ENCODE measurements around the gene OR11A1. TPM values are rescaled to one million over a fixed set of nuclear protein-coding genes. Genes with fewer than 3 reads are reported as not detected.

Gene OR11A1
- total RNA-seq, 2 experiments from 2014 or later, result not detected

DNA sequence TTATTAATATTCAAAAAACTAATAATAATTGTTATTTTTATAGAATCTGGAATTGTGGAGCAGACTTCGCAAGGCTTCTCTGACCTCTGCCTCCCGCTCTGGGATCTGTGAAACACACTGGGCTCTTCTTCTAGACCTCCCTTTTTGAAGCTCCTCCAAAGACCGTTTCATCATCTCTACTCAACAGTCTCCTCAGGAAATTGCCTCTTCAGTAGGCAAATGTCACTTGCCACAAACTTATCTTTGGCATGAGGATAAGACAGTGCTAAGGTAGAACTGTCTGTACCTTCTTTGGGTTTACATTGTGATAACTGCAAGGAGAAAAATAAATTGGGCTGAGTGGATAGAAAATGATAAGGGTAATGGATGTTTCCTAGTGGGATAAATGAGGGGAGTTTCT is 33.2 kb upstream of the OR11A1 start:
- DNase-seq (no peak), ATAC-seq (ENCODE audit: poor library complexity) (no peak)
- Mint-ChIP-seq H3K36me3 (ENCODE audit: low read depth) (no peaks in the 10 kb centered on the region), H3K4me3 (no peak overlapping the region), H3K4me1 (ENCODE audit: low read depth) (no peaks in the 10 kb centered on the region), H3K27ac (no peak overlapping the region), H3K9me3 (no peaks in the 10 kb centered on the region), H3K27me3 (peaks cover 40% of the 10 kb centered on the region)
- TF ChIP-seq, protein P1, sequence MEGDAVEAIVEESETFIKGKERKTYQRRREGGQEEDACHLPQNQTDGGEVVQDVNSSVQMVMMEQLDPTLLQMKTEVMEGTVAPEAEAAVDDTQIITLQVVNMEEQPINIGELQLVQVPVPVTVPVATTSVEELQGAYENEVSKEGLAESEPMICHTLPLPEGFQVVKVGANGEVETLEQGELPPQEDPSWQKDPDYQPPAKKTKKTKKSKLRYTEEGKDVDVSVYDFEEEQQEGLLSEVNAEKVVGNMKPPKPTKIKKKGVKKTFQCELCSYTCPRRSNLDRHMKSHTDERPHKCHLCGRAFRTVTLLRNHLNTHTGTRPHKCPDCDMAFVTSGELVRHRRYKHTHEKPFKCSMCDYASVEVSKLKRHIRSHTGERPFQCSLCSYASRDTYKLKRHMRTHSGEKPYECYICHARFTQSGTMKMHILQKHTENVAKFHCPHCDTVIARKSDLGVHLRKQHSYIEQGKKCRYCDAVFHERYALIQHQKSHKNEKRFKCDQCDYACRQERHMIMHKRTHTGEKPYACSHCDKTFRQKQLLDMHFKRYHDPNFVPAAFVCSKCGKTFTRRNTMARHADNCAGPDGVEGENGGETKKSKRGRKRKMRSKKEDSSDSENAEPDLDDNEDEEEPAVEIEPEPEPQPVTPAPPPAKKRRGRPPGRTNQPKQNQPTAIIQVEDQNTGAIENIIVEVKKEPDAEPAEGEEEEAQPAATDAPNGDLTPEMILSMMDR (IDR thresholded peaks at IDR 0.05), result no peak
- Histone ChIP-seq H3K4me1 (ENCODE audit: insufficient read depth, low read length) (no peaks in the 10 kb centered on the region), H3K36me3 (ENCODE audit: insufficient read depth, low read length) (no peaks in the 10 kb centered on the region), H3K27ac (ENCODE audit: low read depth in 1 of 2, low read length in 2 of 2) (no peak overlapping the region), H3K9me3 (ENCODE audit: control insufficient read depth in 1 of 2, insufficient read depth in 1 of 2, low read length in 2 of 2) (no peaks in the 10 kb centered on the region), H3K4me3 (ENCODE audit: low read length) (no peak overlapping the region), H3K27me3 (ENCODE audit: control insufficient read depth in 1 of 2, insufficient read depth in 2 of 2, low read length in 2 of 2) (peaks cover 10% of the 10 kb centered on the region in 2 experiments)
- ChIA-PET CTCF (no interaction called here), POLR2A (no interaction called here)
- intact Hi-C loops (cut with DNase I, micrococcal nuclease), result no loop called here

DNA sequence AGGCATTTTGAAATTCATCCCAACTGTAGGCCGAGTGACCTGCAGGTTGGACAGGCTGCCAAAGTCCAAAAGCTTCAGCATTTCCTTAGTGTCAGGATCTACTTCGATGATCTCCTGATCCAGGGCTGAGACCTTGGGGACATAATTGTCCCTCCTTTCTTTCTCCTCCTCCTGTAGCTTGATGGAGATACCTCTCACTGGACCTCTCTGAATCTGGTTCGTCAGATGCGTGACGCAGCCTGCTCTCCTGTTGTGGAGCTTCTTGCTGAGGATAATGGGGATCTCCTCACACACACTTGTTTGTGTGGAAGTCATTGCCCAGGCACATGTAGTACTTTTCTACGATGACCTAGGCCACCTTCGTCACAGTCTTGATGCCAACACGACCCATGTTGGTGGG is 32.4 kb upstream of the OR11A1 start:
- Mint-ChIP-seq H3K4me1 (ENCODE audit: low read depth) (no peaks in the 10 kb centered on the region), H3K27ac (no peak overlapping the region), H3K9me3 (no peaks in the 10 kb centered on the region), H3K36me3 (ENCODE audit: low read depth) (no peaks in the 10 kb centered on the region), H3K27me3 (peaks cover 45% of the 10 kb centered on the region), H3K4me3 (no peak overlapping the region)
- H3K9me3 ChIP-seq (ENCODE audit: control insufficient read depth in 1 of 2, insufficient read depth in 1 of 2, low read length in 2 of 2), result no peaks in the 10 kb centered on the region
- intact Hi-C loops (cut with DNase I, micrococcal nuclease), result no loop called here
- TF ChIP-seq, protein P1 (IDR thresholded peaks at IDR 0.05), result no peak
- ATAC-seq (ENCODE audit: poor library complexity) (no peak), DNase-seq (no peak)
- H3K36me3 ChIP-seq (ENCODE audit: insufficient read depth, low read length), result no peaks in the 10 kb centered on the region
- CTCF ChIA-PET, result interaction anchor here (0.7 kb wide), 1 partner anchor 10 kb away, joined by 3 read pairs; no protein-coding TSS in a partner anchor
- H3K4me1 ChIP-seq (ENCODE audit: insufficient read depth, low read length), result no peaks in the 10 kb centered on the region
- peaks cover 10 to 12% of the 10 kb centered on the region in 2 experiments for H3K27me3 ChIP-seq (ENCODE audit: control insufficient read depth in 1 of 2, insufficient read depth in 2 of 2, low read length in 2 of 2)
- no peak overlapping the region for H3K4me3 ChIP-seq (ENCODE audit: low read length)
- POLR2A ChIA-PET, result no interaction called here
- H3K27ac ChIP-seq (ENCODE audit: low read depth in 1 of 2, low read length in 2 of 2), result no peak overlapping the region

DNA sequence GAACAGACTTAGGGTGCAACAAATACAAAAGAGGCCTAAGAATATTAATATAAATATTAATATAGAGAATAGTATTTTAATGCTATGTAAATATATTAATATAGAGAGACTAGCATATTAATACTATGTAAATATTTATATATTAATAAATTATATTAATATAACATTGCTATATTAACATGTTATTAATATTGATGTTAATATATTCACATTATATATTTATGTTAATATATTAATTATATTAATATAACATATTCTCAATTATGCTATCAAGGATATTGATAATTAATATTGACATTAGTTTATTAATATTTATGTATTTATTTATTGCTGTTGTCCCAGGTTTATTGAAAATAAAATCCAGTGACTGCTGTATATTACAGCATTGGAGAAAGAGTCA is 32.0 kb upstream of the OR11A1 start:
- ATAC-seq (ENCODE audit: poor library complexity), result no peak
- DNase-seq, result no peak
- Histone ChIP-seq H3K4me3 (ENCODE audit: low read length) (no peak overlapping the region), H3K9me3 (ENCODE audit: control insufficient read depth in 1 of 2, insufficient read depth in 1 of 2, low read length in 2 of 2) (no peaks in the 10 kb centered on the region), H3K4me1 (ENCODE audit: insufficient read depth, low read length) (no peaks in the 10 kb centered on the region), H3K27ac (ENCODE audit: low read depth in 1 of 2, low read length in 2 of 2) (no peak overlapping the region), H3K36me3 (ENCODE audit: insufficient read depth, low read length) (no peaks in the 10 kb centered on the region), H3K27me3 (ENCODE audit: control insufficient read depth in 1 of 2, insufficient read depth in 2 of 2, low read length in 2 of 2) (peaks cover 10 to 13% of the 10 kb centered on the region in 2 experiments)
- Mint-ChIP-seq H3K27me3 (peaks cover 49% of the 10 kb centered on the region), H3K4me3 (no peak overlapping the region), H3K4me1 (ENCODE audit: low read depth) (no peaks in the 10 kb centered on the region), H3K27ac (no peak overlapping the region), H3K36me3 (ENCODE audit: low read depth) (no peaks in the 10 kb centered on the region), H3K9me3 (no peaks in the 10 kb centered on the region)
- ChIA-PET CTCF (no interaction called here), POLR2A (no interaction called here)
- TF ChIP-seq, protein P1 (IDR thresholded peaks at IDR 0.05), result no peak
- intact Hi-C loops (cut with DNase I, micrococcal nuclease), result no loop called here
